Fibroblast of skin of right quadriceps (primary cell): ENCODE results near the gene COX4I1.

Experiments
- DNase-seq: peaks from one replicate; pipeline ENCODE4 v3.0.0-alpha.2; 2013

The COX4I1 gene

GRCh38 chr16:85799497-85800320 is at the start of gene COX4I1, which contains the start of gene EMC8:
COX4I1 (plus strand) TSS chr16:85799695; CDS start chr16:85801206, 1,511 bp downstream.
EMC8 (minus strand) TSS chr16:85799544; CDS start chr16:85799295, 249 bp downstream.
- peak; percentile 93 for DNase-seq

GRCh38 chr16:85749771-85750145 is 49.7 kb upstream of the COX4I1 start:
- no peak for DNase-seq

DNA sequence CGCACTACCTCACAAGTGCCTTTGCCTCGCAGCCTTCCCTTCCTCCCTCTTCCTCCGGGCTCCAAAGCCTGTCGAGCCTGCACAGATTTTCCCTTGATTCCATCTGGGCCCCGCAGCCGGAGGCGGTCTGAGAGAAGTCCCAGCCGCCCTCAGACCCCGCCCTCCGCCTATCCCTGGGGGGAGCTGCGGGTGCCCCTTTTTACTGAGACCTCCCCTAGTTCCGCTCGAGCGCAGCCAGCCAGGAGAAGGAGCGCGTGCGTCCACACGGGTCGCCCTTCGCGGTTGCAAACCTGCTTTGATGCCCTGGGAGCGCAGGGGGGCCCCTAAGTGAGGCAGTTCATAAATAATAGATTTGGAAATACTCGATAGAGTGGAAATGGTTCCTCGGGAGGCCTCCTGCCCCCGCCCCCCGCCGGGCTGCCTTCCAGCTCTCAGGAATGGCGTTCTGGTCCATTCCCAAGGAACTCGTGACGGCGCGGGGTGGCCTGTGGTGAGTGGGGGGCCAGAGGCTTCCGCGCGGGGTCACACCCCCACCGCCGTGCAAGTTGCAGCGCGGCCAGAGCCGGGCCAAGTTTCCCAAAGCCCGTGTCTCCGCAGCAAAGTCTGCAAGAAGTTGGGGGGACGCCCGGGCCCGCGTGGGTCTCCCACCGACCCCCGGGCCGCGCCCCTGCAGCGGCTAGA is 49.2 kb upstream of the COX4I1 start:
- DNase-seq = peak; percentile 57

DNA sequence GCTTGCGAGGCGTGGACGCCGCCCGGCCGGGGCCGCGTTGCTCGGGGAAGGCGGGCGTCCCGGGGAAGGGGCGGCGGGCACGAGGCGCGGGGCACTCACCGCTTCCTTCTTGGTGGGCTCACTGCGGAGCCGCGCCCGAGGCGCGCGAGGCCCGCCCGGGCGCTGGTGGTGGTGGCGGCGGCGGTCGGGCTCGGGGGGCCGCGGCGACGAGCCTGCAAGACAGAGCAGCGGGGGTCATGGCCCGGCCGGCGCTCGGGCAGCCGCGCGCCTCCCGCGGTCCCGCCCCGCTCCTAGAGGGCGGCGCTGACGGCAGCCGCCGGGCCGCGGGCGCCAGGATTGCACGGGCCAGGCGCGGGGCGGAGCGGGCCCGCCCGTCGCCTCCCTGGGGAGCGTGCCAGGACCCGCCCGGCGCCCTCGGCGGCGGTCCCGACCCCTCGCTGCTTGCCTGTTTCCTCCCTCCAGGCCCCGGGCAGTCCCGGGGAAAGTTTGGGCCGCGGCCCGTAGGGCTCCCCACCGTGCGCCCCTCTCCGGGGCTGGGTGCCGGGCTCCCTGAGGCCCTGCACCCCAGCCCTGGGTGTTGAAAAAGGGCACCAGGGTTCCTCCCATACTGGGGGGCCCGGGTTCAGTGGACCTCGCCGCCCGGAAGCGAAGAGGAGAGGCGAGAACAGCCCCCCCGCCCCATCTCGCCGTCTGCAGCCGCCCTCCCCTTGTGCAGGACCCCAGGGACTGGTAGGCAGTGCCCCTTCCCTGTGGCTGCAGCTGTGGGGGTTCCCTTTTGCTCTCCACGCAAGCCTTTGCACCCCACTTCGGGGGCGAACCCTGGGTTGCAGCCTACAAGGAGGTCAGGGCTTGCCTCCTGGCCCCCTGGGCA is 48.4 kb upstream of the COX4I1 start, which contains the start of gene C16orf74:
C16orf74 (minus strand) TSS at position 270 of the 871 bp plus-strand sequence. CDS start 15,879 bp downstream, outside the sequence.
- DNase-seq = peak; percentile 38

GRCh38 chr16:85751698-85752501 is 47.6 kb upstream of the COX4I1 start:
- DNase-seq = peak; percentile 51

- peak; percentile 72 for DNase-seq
Observed at GRCh38 chr16:85752511-85753420, 46.7 kb upstream of the COX4I1 start.

DNA sequence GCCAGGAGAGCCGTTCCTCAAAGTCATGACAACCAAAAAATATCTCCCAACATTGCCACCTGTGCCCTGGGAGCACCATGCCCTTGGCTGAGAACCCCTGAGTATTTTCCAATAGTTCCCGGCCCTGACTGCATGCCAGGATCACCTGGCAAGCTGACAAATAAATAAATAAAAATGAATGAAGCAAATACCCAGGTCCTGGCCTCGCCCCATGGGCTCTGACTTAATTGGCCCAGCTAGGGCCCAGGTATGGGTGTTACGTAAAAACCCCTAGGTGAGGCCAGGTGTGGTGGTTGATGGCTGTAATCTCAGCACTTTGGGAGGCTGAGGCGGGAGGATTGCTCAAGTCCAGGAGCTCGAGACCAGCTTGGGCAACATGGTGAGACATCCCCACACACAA is 45.9 kb upstream of the COX4I1 start:
- no peak for DNase-seq

- DNase-seq = no peak
Observed at GRCh38 chr16:85753976-85754375, 45.5 kb upstream of the COX4I1 start.

GRCh38 chr16:85754413-85754812 is 45.1 kb upstream of the COX4I1 start:
- DNase-seq = no peak

DNA sequence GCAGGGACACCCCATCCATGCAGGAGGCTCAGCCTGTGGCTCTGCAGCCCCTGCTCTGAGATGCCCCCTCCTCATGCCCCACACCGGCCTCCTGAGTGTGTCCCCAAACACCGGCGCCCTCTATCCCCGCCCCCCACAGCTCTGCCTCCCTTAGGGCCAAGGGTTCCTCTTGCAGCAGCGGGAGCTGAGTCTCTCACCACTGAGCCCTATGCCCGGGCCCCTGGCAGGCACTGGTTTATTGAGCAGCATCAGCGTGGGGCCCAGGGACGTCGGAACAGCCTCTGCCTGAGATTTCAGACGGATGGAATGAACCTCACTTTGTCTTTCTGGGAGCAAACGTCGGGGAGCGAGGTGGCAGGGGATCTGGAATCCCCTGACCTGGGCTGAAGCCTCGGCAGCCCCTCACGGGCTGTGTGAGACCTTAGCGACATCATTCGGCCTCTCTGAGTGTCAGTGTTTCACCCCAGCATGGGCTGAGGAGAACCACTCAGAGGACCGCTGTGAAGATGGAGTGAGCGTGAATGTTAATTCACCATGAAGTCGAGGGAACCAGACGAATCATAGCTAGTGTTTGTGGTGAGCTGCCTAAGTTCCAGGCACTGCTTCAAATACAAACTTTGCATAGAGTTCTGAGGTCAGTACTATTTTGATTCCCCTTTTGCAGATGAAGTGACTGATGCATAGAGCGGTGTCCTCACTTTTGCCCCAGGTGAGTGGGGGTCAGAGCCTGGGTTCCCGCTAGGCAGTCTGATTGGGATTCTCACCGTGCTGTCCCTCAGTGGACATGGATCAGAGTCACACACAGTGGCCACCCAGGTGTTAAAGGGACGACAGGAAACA is 43.3 kb upstream of the COX4I1 start:
- peak; percentile 27 for DNase-seq

DNA sequence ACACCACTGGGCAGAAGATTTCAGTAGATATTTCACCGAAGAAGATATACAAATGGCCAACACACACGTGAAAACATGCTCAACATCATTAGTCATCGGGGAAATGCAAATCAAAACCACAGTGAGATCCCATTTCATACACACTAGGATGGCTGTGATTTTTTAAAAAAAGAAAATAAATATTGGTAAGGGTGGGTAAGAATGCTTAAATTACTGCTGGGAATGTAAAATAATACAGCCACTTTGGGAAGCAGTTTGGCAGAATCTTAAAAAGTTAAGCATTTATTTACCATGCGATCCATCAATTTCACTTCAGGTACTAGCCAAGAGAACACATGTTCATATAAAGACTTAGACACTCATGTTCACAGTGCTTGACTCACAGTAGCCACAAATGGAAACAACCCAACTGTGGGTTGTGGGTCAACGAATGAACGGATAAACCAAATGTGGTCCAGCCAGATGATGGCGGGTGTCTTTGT is 42.1 kb upstream of the COX4I1 start:
- DNase-seq = peak; percentile 75

- no peak for DNase-seq
Observed at GRCh38 chr16:85759136-85759535, 40.4 kb upstream of the COX4I1 start.

DNA sequence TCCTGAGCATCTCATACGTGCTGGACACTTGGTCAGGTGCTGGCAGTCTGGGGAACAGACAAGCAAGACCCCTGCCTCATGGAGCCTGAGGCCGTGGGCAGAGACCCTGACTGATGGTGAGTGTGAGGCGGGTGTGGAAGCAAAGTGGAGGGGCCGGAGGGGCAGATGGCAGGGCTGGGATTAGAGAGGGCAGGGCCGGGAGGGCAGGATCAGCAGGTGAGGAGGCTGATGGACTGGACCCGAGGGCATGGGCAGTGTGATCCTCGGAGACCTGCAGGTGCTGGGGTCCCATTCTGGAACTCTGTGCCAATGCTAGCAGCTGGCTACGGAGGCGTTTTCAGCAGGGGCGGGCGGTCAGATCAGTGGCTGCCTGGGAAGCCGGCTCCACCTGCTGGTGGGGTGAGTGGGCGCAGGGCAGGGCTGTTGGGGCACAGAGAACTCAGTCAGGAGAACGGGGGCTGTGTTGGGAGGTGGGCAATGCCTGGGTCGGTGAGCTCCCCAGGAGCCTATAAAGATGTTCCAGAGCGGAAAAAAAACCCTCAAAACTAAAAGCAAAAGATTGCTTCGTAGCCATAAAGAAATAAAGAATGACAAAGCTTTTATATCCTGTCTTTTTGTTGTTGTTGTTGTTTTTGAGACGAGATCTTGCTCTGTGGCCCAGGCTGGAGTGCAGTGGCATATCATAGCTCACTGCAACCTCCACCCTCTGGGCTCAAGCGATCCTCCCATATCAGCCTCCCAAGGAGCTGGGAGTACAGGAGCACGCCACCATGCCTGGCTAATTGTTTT is 39.7 kb upstream of the COX4I1 start:
- DNase-seq = no peak

- no peak for DNase-seq
Observed at GRCh38 chr16:85761861-85762260, 37.6 kb upstream of the COX4I1 start.

GRCh38 chr16:85762970-85763369 is 36.5 kb upstream of the COX4I1 start:
- no peak for DNase-seq

DNA sequence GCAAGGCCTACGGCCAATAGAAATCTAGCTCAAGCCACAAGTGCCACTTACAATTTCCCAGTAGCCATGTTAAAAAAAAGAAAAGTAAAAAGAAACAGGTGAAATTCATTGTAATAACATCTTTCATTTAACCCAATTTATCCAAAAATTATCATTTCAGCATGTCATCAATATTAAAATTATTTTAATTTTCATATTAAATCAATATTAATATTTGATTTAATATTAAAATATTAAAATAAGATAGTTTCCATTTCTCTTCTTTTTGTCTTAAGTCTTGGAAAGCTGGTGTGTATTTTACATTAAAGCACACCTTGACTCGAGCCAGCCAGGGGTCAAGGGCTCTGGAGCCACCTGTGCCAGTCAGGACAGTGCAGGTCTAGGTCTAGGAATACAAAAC is 35.9 kb upstream of the COX4I1 start:
- no peak for DNase-seq

- DNase-seq = no peak
Observed at GRCh38 chr16:85765211-85765610, 34.3 kb upstream of the COX4I1 start.

DNA sequence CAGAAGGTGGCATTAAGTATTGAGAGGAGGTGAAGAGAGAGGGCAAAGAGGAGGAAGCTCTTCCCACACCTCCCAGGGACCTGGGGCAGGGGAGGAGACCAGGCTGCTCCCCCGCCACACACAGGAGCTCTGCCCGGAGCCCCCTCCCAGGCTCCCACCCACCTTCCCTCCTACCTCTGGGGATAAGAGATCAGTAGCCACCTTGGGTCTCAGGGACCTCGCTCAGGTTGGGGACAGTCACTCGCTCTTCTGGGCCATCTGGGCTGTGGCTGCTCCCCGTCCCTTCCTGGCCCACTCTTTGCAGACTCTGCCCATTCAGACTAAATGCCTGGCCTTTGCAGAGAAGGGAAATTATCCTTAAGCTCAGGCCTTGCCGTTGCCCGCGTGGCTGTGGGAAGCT is 33.7 kb upstream of the COX4I1 start:
- DNase-seq = no peak

DNA sequence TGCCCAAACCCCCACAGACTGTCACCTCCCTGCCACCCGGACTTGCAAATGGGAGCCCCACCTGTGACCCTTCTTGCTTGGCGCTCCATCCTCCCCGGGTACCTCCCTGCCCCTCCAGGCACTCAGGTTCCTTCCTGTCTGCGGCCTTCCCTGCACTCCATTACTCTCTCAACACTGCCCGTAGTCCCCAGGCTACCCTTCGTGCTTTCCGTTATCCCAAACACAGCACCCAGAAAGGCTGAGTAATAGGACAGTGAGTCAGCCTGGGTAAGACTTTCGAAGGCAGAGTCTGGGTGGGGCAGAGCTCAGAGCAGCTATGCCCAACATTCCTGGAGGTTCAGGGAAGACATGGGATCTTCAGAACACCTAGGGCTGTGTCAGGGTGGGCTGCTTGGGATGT is 32.0 kb upstream of the COX4I1 start:
- DNase-seq = peak; percentile 89
